ENCODE data around the gene TDRD3. TPM values are rescaled to one million over a fixed set of nuclear protein-coding genes. Genes with fewer than 3 reads are reported as not detected.

The TDRD3 gene
- polyA plus RNA-seq, 1 experiment: 3.9 TPM

- POLR2A ChIA-PET: no interaction called here
- DNase-seq (ENCODE audit: low read depth): no peak
These were observed 194.1 kb downstream of the TDRD3 start for GRCh38 chr13:60590800-60591747.

GRCh38 chr13:60603049-60603448 lies 206.0 kb downstream of the TDRD3 start:
- no peaks in the 10 kb centered on the region; the same call in 1 of the 2 replicates for H3K27me3 ChIP-seq (ENCODE audit: control insufficient read depth, insufficient read depth, low read length)
- H3K36me3 ChIP-seq (ENCODE audit: control insufficient read depth, insufficient read depth, low read length): no peaks in the 10 kb centered on the region
- no peak overlapping the region for H3K4me3 ChIP-seq (ENCODE audit: low read depth, low read length)
- ChIA-PET POLR2A (no interaction called here), CTCF (no interaction called here)
- no peak for DNase-seq (ENCODE audit: low read depth)
- TF ChIP-seq CTCF (IDR thresholded peaks at IDR 0.05; ENCODE audit: insufficient read depth, low read depth, low read length): no peak

More at GRCh38 chr13:60590800-60591747, 194.1 kb downstream of the TDRD3 start:
- Histone ChIP-seq H3K4me3 (ENCODE audit: low read depth, low read length) (no peak overlapping the region), H3K27me3 (ENCODE audit: control insufficient read depth, insufficient read depth, low read length) (no peaks in the 10 kb centered on the region; the same call in 1 of the 2 replicates), H3K36me3 (ENCODE audit: control insufficient read depth, insufficient read depth, low read length) (no peaks in the 10 kb centered on the region)
- TF ChIP-seq CTCF (IDR thresholded peaks at IDR 0.05; ENCODE audit: insufficient read depth, low read depth, low read length): no peak
- CTCF ChIA-PET: no interaction called here

- no peak for DNase-seq (ENCODE audit: low read depth)
- H3K36me3 ChIP-seq (ENCODE audit: control insufficient read depth, insufficient read depth, low read length): no peaks in the 10 kb centered on the region
- no peak for TF ChIP-seq CTCF (IDR thresholded peaks at IDR 0.05; ENCODE audit: insufficient read depth, low read depth, low read length)
- ChIA-PET POLR2A (no interaction called here), CTCF (no interaction called here)
- H3K4me3 ChIP-seq (ENCODE audit: low read depth, low read length): no peak overlapping the region
- no peaks in the 10 kb centered on the region for H3K27me3 ChIP-seq (ENCODE audit: control insufficient read depth, insufficient read depth, low read length)
These were observed 207.0 kb downstream of the TDRD3 start for GRCh38 chr13:60604058-60604457.

- ChIA-PET CTCF (no interaction called here), POLR2A (no interaction called here)
- no peak for TF ChIP-seq CTCF (IDR thresholded peaks at IDR 0.05; ENCODE audit: insufficient read depth, low read depth, low read length)
These were observed 211.9 kb downstream of the TDRD3 start for GRCh38 chr13:60608954-60609353.

GRCh38 chr13:60611523-60611922 lies 214.5 kb downstream of the TDRD3 start:
- CTCF ChIA-PET: interaction anchor here (0.9 to 1.2 kb wide), 3 partner anchors 14 to 43 kb away, joined by 3 to 4 read pairs (median 3); no protein-coding TSS in a partner anchor
- TF ChIP-seq CTCF (IDR thresholded peaks at IDR 0.05; ENCODE audit: insufficient read depth, low read depth, low read length): no peak
- POLR2A ChIA-PET: no interaction called here
- no peaks in the 10 kb centered on the region for H3K36me3 ChIP-seq (ENCODE audit: control insufficient read depth, insufficient read depth, low read length)
- no peak for DNase-seq (ENCODE audit: low read depth)
- H3K4me3 ChIP-seq (ENCODE audit: low read depth, low read length): no peak overlapping the region
- H3K27me3 ChIP-seq (ENCODE audit: control insufficient read depth, insufficient read depth, low read length): no peaks in the 10 kb centered on the region; the same call in 1 of the 2 replicates

More at GRCh38 chr13:60608954-60609353, 211.9 kb downstream of the TDRD3 start:
- no peaks in the 10 kb centered on the region for H3K27me3 ChIP-seq (ENCODE audit: control insufficient read depth, insufficient read depth, low read length)
- H3K36me3 ChIP-seq (ENCODE audit: control insufficient read depth, insufficient read depth, low read length): no peaks in the 10 kb centered on the region
- no peak overlapping the region for H3K4me3 ChIP-seq (ENCODE audit: low read depth, low read length)
- no peak for DNase-seq (ENCODE audit: low read depth)

All from BJ (cell line).